GM11168 (cell line): ENCODE measurements around the gene NAV2.

ENCODE experiments used
- in situ Hi-C: fragments of 300-500 bp; cut with MboI; formaldehyde crosslinking; loops from one replicate; pipeline ENCODE4 v1.12.0; 2022; ENCODE audit warnings: low sequenced_read_pairs; ENCODE audit not compliant: unreplicated experiment

NAV2 gene

GRCh38 chr11:19735909-19736498, 23.4 kb downstream of the NAV2 start:
- in situ Hi-C loops, result loop anchor here (5.0 to 25.0 kb wide), 2 partner anchors 174 to 449 kb away; no protein-coding TSS in a partner anchor

DNA sequence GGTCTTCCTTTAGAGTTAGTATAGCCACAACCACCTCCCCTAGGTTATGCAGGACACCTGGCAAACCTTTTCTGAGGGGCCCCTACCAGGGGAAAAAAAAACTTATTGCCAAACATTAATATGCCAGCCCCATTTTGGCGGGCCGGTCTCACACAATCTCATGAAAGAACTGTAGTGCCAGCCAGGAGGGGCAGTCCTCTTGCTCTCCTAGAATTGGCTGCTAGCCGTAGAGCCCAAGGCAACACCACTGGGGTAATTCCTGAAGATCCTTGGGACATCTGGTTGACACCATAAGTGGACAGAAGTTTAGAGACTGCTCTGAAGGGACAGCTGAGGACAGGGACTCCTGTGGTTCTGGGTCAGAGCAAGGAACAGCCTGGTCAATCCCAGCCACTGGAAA, 24.2 kb downstream of the NAV2 start:
- in situ Hi-C loops, result loop anchor here (5.0 to 25.0 kb wide), 2 partner anchors 175 to 450 kb away; no protein-coding TSS in a partner anchor

GRCh38 chr11:19737575-19737974, 24.9 kb downstream of the NAV2 start:
- in situ Hi-C loops, result loop anchor here (5.0 to 25.0 kb wide), 2 partner anchors 175 to 450 kb away; no protein-coding TSS in a partner anchor

GRCh38 chr11:19738124-19738523, 25.5 kb downstream of the NAV2 start:
- in situ Hi-C loops, result loop anchor here (5.0 to 25.0 kb wide), 2 partner anchors 176 to 451 kb away; no protein-coding TSS in a partner anchor

DNA sequence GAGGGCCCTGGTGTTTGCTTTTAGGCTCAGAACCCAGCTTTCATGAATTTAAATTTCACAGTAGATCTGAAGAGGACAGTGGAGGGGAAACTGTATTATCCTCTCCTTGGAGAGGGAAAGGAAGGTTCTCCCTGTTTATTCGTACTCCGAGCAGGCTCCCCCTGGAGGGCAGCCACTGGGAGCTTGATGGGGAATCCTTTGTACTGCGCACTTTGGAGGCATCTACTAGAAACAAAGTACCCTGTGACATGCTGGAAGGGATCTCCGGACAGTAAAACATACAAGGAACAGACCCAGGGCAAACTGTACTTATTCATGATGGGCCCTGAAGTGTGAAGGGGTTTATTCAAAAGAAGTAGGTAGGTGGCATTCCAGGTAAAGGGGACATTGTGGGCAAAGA, 27.2 kb downstream of the NAV2 start:
- in situ Hi-C loops, result loop anchor here (5.0 to 25.0 kb wide), 2 partner anchors 178 to 453 kb away; no protein-coding TSS in a partner anchor

DNA sequence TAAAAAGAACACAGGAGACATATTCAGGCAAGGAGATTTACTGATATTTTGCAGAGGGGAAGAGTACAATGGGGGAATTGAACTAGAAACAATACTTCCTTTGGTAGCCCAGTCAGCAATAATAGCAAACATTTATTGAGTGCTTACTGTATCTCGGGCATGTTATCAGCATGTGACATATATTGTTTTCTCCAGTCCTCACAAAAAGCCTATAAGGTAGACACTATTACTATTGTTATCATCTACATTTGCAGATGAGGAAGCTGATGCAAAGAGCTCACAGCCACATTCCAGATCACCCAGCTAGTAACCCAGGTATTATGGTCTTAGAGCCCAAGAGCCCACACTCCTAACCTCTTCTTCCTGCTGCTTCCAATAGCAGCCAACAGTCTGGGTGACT, 27.9 kb downstream of the NAV2 start:
- in situ Hi-C loops, result loop anchor here (25.0 kb wide), 1 partner anchor 453 kb away; no protein-coding TSS in a partner anchor

DNA sequence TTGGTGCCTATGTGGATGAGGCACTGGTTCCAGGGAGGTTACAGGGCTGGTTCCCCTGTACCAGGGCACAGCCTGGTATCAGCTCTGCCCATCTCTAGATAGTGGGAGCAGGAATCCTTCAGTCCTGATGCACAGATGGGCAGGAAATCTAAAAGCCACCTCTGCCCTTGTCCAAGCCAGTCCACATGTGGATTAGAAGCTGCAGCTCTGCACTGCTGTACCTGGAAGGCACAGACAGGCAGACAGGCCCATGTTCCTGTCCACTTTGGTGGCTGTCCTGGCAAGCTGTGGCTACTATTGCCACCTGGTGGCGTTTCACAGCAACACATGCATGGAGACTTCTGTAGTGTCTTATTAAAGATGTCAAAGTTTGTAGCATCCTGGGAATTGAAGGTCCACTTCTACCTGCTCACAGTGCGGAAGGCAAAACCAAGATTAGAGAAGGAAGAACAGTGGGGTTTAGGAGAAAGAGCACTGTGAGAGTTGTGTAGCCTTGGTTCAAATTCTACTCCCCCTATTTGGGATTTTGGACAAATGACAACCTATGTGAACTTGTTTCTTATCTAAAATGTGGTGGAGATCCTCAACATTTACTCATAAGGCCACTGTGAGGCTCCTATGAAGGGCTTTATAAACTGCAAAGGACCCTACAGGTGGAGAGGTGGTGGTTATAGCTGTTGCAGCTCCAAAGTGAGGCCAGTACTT, 30.1 kb downstream of the NAV2 start:
- in situ Hi-C loops, result loop anchor here (25.0 kb wide), 1 partner anchor 455 kb away; no protein-coding TSS in a partner anchor

GRCh38 chr11:19743622-19744021, 31.0 kb downstream of the NAV2 start:
- in situ Hi-C loops, result loop anchor here (25.0 kb wide), 1 partner anchor 456 kb away; no protein-coding TSS in a partner anchor

DNA sequence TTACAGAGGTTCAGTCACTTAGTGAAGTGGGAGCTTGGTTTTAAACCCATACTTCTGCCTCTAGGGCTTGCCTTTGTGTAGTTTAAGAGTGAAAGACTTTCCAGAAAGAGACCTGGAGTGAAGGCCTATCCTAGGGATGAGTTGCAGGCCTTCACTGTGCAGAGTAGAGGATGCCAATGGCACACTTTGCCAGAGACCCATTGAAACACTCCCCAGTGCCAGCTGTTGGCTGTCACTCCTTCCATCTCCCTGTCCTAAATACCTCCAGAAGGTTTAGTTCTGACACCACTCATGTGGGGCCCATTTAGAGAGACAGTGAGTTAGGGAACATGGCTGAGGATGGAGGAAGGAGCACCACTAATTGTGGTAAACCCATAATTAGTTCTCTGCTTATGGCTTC, 31.5 kb downstream of the NAV2 start:
- in situ Hi-C loops, result loop anchor here (25.0 kb wide), 1 partner anchor 457 kb away; no protein-coding TSS in a partner anchor

GRCh38 chr11:19746086-19746485, 33.4 kb downstream of the NAV2 start:
- in situ Hi-C loops, result loop anchor here (25.0 kb wide), 1 partner anchor 459 kb away; no protein-coding TSS in a partner anchor

DNA sequence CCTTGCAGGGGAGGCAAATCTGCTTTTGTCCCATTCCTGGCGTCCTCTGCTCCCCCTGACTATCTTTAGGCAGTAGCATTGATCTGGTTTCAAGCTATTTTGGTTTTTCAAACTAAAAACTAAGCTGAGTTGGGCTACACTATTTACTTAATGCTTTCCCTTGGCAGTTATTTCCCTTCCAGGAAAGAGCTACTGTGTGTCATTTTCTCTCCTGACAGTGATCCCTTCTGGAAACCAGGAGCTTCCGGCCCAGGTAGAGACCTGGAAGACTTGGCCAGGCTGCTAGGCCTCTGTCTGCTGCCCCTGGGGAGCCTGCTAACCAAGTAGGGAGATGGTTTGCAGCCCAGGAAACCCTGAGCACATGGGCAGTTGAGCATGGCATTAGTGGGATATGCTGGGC, 35.0 kb downstream of the NAV2 start:
- in situ Hi-C loops, result loop anchor here (25.0 kb wide), 1 partner anchor 460 kb away; no protein-coding TSS in a partner anchor

DNA sequence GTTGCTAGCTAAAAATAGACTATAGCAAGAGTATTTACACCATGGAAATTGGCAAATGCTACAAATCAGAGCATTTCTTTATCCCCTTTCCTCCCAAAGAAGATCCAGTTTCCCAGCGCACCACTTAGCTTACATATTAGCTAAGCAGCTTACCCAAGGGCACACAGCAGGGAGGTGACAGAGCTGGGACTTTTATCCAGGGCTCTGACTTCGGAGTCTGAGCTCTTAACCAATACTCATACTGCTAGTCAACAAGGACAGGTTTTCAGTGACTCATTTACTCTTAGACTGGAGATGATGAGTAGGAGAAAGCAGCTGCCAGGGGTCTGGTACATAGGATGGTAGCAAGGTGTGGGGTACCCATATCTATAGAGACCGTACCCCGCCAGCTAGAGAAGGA, 38.4 kb downstream of the NAV2 start:
- in situ Hi-C loops, result no loop called here

DNA sequence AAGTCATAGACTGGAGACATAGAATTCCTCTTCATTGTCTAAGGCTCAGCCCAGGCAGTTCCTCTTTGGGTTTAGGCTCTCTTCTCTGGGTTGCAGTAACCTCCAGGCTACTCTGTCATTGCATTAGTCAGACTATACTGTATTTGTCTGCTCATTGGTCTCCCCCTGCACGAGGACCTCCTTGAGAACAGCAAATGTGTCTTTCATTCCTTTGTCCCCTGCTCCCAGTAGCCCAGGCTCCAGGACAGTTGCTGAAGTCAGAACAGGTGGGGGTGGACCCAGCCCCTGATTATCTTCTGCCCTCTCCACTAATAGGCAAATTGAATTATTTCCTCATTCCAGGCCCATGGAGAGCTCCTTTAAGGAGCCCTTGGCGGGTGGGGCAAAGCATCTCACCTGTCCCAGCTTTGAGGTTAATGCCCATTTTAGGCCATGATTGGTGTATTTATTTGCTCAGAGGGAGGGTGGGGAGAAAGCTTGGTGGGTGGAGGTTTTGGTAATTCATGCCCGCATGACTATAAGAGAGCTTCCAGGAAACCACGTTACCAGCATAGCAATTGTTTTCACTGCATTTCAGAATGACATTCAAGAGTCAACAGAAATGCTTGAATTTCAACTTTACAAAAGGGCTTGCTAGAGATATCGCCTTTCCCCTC, 40.9 kb downstream of the NAV2 start:
- in situ Hi-C loops, result no loop called here

- in situ Hi-C loops, result no loop called here
Observed at GRCh38 chr11:19756675-19757475, 44.2 kb downstream of the NAV2 start.

DNA sequence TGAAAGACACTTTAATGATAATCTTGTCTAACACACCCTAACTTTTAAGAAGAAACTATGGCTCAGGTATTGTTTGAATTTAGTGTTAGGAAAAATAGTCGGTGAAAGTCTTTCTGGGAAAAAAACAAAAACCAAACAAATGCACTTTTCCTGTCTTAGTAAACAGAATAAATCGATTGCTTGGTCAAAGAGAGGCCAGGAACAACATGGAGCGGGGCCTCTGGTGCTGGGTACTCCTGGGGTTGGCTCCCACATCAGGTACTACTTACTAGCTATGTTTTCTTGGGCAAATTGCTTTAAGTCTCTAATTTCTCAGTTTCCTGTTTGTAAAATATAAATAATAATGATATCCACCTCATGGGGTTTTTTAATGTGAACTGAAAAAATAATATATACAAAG, 46.8 kb downstream of the NAV2 start:
- in situ Hi-C loops, result no loop called here

DNA sequence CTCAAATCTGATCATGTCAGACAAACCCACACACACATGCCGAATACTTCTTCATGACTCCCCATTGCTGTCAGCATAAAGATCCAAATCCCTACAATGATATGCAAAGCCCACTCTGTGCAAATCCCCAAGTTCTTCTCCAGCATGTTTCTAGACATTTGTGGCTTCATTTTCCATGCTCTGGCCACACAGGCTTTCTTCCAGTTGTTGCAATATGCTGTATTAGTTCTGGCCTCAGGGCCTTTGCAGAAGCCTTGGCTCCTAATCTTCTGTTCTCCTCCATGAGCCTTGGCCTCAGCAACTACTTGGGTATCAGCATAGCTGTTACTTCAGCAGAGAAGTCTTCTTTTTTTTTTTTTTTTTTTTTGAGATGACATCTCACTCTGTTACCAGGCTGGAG, 49.6 kb downstream of the NAV2 start:
- in situ Hi-C loops, result no loop called here

- in situ Hi-C loops, result no loop called here
Observed at GRCh38 chr11:19763330-19763729, 50.7 kb downstream of the NAV2 start.

- in situ Hi-C loops, result no loop called here
Observed at GRCh38 chr11:19766206-19766605, 53.6 kb downstream of the NAV2 start.

DNA sequence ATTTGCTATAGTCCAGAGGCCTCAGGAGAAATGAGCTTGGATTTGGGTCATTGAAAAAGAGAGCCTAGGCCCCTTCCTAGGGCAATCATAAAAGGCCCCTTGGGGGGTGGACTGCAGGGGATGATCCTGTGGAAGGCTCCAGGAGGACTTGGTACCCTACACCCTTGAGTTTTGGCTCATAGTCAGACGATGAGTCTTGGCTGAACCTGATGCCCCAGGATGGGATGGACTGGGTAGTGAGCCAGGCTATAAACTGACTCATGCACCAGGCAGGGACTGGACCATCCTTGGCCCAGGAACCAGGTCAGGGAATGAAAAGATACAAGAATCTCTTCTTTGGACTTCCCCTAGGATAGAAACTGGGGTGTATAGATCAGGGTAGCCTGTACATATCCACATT, 54.2 kb downstream of the NAV2 start:
- in situ Hi-C loops, result no loop called here

DNA sequence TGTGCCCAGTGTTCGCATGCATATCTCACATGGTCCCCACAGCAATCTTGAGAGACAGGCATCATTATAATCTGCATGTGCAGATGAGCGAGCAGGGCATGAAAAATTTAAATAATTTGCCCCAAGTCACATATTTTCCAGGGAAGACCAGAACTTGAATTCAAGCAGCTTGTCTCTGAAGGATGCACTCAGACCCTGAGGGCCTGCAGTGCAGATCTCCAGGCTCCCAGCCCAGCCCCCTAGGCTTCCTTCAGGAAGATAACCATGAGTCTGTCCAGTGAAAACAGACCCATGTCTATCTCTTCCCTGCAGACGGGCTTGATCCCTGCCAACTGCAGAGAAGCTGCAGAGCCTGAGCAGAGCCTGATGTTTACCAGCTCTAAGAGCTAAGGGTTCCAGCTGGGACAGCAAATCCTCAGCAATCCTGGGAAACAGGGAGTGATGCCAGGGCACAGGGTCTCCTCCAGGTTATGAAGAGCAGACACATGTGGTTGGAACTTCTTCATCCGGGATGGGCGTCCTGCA, 55.1 kb downstream of the NAV2 start:
- in situ Hi-C loops, result no loop called here
